GM18870 (cell line): ENCODE data around the gene CDC42.

Experiments
- ATAC-seq: cut with Tn5 transposase; IDR thresholded peaks from one replicate; pipeline ENCODE4 v1.9.1; 2021; ENCODE audit warnings: moderate library complexity; ENCODE audit not compliant: unreplicated experiment

The CDC42 gene

DNA sequence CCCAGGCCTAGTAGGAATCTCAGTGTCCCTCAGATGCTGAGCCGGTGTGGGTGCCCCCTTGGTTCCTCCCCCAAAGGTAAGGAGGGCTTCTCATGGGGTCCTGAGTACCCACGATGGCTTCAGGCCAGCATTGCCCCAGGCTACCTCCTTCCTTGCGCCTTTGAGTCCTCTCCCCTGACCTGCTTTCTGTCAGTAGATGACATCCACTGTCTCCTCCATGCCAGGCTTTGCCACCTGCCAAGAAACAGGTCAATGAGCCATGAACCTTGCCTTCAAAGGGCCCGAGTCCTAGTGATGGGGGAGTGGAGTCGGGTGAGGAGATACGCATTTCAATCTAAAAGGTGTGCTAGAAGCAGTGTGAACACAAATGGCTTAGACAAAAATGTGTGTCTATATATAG lies 74.7 kb downstream of the CDC42 start:
- no peak for ATAC-seq

DNA sequence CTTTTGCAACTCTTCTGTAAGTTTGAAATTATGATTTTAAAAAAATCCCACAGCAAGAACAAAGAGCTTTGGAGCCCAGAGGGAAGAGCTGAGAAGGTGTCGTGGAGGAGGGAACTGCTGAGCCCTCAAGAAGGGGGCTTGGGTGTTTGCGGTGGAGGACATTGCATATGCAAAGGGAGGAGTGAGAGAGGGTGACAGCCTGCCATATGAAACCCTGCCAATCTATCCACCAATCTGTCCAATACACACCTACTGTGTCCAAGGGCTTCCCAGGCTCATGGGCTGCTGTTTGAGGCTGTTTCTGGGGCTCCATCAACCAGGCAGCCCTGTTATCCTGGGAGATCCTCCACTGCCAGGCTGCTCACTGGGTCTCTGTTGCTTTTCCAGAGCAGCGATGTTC lies 75.2 kb downstream of the CDC42 start:
- ATAC-seq = no peak

DNA sequence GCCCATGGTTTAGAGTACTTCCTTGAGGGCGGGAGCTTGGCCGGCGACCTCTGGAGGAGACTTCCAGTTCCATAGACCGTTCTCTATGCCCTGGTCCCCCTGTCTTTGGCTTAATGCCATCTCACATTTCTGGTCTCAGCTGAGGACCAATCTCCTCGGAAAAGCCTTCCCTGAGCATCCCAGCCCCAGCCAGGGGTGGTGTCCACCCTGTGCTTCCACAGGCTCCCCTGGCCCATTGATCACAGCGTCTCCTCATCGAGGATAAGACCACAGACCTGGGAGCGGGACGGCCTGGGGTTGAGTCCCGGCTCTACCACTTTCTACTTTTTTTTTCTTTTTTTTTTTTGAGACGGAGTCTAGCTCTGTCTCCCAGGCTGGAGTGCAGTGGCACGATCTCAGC lies 75.9 kb downstream of the CDC42 start:
- ATAC-seq = no peak

DNA sequence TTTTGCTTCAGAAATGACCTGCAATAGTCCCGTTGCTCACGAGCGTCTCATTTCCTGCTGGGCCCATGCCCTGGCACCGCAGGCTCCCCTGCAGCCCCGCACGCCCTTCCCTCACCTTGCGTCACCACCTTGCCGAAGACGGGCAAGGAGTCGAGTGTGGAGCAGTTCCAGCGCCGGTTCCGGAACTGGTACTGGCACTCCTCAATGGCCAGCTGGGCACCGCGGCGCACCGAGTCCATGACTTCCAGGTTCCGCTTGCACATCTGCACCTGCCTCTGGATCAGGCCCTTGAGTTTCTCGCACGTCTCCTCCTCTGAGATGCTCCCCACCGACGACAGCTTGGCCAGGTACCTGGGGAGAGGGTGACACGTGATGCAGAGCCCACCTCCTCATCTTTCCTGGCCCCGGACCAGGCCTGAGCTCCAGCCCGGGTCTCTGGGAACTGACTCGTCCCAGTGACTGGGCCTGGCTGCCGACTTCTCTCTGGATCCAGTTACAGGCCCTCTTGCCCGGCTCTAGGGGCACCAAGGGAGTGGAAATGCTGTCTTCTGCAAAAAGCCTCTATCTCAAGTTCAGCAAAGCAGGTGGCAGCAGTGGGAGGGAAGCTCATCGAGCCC lies 77.1 kb downstream of the CDC42 start:
- ATAC-seq = no peak

DNA sequence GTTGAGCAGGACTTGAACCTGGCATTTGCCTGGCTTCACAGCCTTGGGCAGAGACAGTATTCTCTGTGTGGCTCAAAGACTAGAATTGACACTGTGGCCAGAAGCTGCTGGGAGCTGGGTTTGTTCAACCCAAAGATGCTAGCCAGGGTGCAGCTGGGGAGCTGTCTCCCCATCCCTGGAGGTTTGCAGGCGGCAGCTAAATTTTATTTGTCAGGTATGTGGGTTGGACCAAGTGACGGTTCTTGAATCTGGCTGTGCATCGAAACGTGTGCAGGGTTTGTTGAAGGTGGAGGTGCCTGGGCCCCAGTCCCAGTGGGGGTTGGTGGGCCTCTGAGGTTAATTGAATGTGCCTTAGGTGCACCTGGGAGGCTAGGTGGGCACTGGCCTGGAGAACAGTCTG lies 78.6 kb downstream of the CDC42 start:
- ATAC-seq = no peak

DNA sequence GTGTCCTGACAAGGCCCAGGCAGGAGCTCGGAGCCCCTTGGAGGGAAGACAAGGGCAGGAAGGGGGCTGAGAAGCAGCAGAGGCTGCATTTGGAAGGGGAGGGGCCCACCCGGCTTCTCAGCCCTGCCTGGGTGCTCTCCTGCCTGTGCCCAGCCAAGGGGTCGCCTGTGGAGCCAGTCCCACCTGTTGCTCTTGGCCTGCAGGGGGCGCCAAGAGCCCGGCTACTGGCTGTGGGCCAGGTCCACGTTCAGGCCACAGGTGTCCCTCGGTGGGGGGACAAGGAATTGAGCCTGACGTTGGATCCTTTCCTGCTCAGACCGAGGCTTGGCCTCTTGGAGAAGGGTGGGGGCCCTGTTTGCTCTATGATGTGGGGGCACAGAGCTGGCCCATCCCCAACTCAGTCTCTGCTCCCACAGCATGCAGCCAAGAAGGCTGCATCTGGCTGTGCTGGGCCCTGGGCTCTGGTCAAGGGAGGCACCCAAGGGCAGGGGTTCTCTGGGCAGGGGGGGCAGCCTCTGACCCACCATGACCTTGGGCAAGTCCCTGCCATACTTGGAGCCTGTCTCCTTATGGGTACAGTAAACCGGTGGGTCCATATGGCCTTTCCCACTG lies 79.5 kb downstream of the CDC42 start:
- ATAC-seq = no peak

DNA sequence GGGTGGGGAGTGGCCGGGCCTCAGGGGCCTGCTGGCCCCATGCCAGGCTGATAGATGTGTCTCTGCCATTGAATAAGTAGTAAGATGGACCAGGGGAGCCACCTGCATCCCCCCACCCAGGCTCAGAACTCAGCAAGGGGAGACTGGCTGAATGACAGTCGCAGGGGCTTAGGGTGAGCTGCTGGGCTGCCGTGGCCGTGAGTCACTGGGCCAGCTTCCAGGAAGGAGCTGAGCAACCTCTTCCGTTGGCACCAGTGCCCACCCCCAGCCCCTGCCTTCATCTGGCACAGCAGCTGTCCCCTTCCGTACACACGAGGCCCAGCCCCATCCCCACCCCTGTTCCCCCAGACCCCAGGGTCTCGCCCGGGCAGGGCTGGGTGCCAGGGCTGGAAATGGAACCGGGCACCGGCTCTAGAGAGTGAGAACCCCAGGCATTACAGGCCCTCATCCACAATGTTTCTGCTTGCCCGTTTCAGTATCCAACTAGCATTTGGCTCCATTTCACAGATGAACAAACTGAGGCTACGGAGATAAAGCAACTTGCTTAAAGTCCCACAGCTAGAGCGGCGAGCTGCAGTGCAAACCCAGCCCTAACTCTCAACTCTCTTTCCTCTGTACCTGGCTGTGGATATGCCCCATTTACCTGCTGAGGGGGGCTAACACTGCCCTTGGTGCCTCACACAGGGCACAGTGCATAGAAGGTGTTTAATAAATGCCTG lies 80.2 kb downstream of the CDC42 start:
- no peak for ATAC-seq

DNA sequence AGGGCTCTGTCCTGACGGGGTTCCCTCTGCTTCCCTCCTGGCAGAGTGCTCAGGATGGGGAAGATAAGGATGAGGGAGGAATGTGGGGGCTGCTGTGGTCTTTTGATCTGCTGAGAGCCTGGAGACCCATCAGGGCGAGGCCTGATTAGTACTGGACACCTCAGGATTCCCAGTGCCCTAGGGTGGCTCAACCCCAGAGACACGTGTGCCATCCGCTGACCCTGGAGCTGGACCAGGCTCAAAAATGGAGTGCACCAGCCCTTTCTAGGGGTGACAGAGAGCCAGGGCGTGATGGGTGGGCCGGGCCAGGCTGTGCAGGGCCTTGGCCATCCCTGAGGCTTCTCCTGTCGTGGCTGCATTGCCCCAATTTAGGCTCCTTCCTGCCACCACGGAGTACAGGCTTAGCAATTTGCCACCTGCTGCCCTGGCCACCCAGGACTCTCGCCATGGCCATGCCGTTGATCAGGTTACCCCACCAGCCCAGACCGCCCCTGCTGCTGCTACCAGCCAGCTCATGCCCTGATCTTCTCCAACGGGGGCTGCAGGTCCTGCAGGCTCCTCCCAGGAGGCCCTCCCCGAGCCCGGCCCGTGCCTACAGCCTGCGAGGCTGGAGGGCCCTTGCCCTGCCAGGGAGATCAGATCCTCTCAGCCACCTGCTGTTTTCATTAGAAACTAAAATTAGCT lies 80.9 kb downstream of the CDC42 start:
- ATAC-seq = no peak

DNA sequence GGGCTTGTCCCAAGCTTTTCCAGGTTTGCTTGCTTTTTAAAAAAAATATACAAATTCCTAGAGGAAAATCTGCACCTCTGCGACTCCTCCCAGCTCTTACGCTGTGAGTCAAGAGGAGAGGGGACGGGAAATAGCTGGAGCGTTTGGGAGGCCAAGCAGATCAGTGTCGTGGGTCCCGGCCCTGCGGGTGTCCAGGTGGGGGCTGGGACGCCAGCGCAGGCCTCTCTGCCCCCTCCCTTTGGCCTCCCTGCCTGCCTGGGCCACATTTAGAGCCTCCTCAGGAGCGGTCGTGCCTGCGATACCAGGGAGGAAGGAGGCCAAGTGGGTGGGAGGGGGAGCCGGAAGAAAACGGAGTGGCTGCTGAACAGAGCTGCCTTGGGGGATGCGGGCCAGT lies 81.4 kb downstream of the CDC42 start:
- ATAC-seq = no peak

DNA sequence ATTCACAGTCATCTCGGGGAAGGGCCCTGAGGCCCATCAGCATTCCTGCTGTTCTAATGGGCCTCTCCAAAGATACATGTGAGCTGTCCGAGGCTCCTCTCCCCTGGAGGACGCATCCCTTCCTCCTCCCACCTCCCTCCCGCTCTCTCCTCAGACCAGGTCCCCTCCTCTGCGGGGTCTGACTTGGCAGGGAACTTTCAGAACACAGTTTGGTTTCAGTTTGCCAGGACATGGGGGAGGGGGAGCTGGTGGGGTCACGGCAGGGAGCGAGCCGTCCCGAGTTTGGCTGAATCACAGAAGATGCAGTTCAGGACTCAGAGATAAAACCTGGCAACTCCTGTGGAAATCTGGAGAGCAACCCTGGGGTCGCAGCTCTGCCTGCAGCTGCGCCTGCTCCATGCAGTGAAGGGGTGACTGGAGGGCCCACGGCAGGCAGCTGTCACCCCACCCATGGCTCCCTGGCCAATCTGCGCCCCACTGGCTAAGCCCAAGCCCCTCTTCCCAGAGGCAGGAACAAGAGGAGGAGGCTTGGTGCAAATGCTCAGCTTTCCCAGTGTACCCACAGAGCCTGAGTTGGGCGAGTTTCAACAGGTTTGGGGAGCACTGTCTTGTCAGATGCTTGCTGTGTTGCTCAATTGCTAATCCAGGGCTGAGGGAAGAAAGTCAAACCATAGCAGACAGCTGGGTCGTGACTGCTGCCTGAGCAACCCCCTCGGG lies 84.7 kb downstream of the CDC42 start:
- ATAC-seq = no peak

DNA sequence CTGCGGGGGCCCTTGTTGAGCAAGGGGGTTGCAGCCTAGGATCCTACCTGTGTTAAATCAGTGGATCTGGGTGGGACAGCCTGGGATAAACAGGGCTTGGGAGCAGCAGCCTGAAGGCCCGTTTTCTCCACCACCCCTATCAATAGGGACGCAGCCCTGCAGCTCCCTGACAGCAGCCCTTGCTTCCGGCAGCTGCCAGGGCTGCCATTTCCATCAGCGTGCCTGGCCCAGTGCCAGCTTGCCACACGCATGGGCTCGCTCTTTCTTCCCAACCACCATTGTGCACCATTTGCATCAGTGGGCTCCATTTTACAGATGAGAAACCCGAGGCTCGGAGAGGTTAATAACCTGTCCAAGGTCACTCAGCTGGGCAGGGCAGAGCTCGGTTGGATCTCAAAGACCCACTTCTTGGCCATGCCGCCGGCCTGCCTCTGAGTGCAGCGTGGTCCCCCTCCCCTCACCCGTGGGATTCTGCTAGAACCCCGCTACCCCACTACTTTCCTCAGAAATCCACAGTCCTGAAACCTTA lies 86.6 kb downstream of the CDC42 start:
- no peak for ATAC-seq

DNA sequence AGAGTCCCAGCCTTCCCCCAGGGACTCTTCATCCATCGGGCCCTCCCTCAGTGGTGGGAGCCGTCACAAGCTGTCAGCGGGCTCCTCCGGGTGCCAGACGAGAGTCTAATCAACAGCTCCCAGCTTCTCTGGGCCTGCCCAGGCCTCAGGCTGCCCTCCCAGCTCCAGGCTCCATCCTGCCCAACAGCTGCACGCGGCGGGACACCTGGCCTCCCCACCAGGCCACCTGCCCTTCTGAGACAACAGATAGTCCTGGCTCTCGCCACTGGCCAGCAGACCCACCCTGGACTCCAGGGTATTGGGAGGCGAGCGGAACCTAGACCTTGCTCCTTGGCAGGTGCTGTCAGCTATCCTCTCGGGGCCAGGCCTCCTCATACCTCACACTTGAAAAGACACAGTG lies 87.3 kb downstream of the CDC42 start:
- no peak for ATAC-seq
